Activated T-cell treated with anti-CD3 and anti-CD28 coated beads, Interleukin-2, amount 50 U/mL, for 1 hour (primary cell): Measurements from ENCODE around the gene RUNX2.
A peak's percentile ranks its signal among the peaks of the same experiment; 100 is the strongest.
"Not testable (repeated sequence)": the region's sequence is repeated elsewhere in the genome, so short reads cannot be mapped to it uniquely, and the experiment has no call there.

ENCODE experiments used
- DNase-seq: peaks from one replicate; pipeline ENCODE4 v3.0.0-alpha.2; 2020

Gene RUNX2

DNA sequence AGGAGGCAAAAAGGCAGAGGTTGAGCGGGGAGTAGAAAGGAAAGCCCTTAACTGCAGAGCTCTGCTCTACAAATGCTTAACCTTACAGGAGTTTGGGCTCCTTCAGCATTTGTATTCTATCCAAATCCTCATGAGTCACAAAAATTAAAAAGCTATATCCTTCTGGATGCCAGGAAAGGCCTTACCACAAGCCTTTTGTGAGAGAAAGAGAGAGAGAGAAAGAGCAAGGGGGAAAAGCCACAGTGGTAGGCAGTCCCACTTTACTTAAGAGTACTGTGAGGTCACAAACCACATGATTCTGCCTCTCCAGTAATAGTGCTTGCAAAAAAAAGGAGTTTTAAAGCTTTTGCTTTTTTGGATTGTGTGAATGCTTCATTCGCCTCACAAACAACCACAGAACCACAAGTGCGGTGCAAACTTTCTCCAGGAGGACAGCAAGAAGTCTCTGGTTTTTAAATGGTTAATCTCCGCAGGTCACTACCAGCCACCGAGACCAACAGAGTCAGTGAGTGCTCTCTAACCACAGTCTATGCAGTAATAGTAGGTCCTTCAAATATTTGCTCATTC lies at the start of gene RUNX2:
Gene RUNX2 (plus strand): TSS at position 375 of the 567 bp plus-strand sequence. CDS start 397 bp downstream, outside the sequence.
- no peak for DNase-seq

DNA sequence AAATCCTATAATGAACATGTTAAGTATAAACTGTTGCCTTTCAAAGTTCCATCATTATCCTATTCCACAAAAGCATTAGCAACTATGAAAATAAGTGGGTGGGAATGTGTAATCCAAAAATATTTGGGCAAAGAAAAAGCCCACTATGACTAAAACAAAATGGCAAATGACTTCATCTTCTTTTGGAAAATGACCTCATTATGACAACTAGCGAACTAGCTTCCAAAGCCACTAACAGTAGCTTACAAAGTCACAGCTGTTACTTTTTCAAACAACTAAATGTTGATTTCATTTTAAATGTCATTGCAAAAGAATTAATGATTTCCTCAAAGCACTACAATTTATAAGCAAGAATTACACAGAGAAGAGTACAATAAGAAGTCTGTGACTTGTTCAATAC lies 49.8 kb upstream of the RUNX2 start:
- DNase-seq = no peak

DNA sequence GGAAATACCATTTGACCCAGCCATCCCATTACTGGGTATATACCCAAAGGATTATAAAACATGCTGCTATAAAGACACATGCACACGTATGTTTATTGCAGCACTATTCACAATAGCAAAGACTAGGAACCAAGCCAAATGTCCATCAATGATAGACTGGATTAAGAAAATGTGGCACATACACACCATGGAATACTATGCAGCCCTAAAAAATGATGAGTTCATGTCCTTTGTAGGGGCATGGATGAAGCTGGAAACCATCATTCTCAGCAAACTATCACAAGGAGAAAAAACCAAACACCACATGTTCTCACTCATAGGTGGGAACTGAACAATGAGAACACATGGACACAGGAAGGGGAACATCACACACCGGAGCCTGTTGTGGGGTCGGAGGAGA lies 41.4 kb upstream of the RUNX2 start:
- not testable (repeated sequence) for DNase-seq

DNA sequence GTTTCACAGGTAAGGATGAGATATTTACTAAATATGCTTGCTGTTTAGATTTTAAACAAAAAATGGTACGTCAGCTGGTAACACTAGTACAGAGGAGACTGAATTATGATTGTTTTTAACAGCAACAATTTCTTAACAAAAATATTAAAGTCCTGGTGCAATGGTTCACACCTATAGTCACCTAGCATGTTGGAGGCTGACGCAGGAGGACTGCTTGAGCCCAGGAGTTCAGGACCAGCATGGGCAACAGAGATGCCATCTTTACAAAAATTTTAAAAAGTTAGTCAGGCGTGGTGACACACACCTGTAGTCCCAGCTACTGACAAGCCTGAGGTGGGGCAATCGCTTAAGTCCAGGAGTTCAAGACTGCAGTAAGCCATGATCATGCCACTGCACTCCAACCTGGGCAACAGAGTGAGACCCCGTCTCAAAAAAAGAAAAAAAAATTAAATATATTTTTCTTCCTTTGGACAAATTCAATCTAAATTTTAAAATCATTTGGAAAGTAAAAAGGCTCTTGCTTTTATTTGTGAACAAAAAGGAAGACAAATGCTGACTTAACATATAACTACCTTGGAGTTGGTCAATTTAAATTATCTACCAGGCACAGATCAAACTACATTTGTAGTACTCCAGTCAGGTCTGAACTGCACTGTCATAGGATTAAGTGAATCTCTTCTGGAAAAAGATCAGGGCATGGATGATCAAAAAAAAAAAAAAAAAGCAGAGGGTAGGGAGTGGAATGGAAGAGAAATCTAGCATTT lies 38.2 kb upstream of the RUNX2 start:
- no peak for DNase-seq

DNA sequence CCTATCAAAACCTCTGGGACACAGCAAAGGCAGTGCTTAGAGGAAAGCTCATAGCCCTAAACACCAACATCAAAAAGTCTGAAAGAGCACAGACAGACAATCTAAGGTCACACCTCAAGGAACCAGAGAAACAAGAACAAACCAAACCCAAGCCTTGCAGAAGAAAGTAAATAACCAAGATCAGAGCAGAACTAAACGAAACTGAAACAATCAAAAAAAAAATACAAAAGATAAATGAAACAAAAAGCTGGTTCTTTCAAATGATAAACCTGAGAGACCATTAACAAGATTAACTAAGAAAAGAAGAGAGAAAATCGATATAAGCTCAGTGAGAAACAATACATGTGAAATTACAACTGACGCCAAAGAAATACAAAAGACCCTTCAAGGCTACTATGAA lies 34.8 kb upstream of the RUNX2 start:
- DNase-seq = no peak

DNA sequence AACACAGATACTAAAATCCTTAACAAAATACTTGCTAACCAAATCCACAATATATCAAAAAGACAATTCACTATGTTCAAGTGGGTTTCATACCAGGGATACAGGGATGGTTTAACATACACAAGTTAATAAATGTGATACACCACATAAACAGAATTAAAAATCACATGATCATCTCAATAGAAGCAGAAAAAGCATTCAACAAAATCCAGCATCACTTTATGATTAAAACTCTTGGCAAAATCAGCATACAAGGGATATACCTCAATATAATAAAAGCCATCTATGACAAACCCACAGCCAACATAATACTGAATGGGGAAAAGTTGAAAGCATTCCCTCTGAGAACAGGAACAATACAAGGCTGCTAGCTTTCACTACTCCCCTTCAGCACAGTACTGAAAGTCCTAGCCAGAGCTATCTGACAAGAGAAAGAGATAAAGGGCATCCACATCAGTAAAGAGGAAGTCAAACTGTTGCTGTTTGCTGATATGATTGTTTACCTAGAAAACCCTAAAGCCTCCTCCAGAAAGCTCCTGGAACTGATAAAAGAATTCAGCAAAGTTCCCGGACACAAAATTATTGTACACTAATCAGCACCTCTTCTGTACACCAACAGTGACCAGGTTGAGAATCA lies 33.9 kb upstream of the RUNX2 start:
- DNase-seq = not testable (repeated sequence)

DNA sequence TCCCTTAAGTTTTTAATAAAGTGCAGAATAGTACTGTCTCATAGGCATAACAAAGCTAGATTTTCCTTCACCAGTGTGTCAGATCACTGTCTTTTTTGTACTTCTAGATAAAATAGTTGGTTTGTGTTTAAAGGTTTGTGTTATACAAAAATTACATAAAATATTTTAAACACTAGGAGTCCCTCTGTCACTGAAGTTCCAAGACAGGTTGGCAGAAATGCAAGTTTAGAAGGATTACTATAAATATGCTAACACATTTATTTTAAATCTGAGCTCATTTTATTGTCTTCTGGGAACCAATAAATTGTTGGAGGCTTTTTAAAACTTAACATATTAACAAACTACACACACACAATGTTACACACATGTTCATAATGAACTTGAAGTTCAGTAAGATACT lies 30.8 kb upstream of the RUNX2 start:
- no peak for DNase-seq

DNA sequence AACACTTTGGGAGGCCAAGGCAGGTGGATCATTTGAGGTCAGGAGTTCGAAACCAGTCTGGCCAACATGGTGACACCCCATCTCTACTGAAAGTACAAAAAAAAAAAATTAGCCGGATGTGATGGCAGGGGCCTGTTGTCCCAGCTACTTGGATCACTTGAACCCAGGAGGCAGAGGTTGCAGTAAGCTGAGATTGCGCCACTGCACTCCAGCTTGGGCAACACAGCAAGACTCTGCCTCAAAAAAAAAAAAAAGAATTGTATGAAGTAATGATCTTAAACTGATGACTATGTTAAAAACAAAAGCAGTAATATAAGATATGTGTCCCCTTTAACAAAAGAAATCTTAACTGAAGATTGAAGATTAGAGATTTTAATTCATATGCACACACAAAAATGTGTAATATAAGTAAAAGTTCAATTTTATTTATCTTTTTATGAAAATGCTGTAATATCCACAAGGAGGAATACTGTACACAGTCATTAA lies 29.0 kb upstream of the RUNX2 start:
- DNase-seq = no peak

DNA sequence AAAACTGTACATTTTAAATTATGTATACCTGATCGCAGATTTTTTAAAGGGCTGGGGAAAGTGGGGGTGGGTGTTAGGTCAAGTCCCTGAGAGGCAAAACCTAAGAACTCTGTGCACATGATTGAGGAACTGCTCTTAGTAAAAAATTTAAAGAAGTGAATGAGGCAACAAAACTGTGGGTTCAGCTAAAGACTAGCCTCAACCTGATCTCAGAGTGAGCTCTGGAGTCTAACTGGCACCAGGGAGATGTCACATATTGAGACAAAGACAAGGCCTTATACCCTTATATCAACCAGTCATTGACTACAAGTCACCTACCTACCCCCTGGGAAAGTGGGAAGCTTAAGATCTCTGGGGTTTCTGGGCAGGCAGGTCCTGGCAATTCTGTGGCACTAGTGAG lies 27.4 kb upstream of the RUNX2 start:
- DNase-seq = no peak

DNA sequence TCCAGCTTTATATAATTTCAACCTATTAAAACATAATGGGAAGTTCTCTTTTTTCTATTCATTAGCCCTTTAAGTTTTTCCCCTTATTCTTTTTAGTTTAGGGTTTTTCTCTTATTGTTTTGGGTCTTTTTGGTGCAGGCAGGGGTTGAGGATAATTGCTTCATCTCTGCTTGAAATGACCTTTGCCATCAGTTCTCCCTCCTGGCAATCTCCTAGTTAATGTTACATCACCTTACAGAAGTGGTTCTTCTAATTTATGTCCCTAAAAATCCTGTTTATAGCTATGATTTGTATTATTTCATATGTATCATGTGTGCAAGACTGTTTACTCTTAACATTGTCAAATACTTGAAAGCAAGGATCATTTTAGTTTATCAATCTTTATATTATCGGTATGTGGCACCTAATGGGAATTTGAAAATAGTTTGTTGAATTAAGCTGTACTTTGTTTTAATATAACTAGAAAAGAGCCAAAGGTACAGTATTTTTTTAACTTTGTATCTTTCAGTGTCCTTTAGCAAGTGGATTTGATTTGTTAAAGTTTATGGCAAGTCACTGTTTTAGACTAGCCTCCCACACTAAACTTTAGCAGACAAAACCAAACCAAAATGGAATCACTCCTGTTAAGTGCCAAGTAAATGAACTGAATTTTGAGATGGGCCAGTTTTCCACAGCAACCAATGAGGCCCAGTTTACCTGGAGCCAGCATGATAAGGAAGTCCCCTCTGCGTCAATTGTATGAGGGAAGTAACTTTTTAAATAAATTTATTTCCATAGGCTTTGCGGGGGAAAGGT lies 26.6 kb upstream of the RUNX2 start:
- no peak for DNase-seq

DNA sequence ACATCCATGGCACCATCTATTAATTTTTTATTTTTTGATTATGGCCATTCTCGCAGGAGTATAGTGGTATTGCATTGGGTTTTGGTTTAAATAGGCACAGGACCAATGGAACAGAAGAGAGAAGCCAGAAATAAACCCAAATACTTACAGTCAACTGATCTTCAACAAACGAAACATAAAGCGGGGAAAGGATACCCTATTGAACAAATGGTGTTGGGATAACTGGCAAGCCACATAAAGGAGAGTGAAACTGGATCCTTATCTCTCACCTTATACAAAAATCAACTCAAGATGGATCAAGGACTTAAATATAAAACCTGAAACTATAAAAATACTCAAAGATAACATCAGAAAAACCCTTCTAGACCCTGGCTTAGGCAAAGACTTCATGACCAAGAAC lies 25.3 kb upstream of the RUNX2 start:
- no peak for DNase-seq

DNA sequence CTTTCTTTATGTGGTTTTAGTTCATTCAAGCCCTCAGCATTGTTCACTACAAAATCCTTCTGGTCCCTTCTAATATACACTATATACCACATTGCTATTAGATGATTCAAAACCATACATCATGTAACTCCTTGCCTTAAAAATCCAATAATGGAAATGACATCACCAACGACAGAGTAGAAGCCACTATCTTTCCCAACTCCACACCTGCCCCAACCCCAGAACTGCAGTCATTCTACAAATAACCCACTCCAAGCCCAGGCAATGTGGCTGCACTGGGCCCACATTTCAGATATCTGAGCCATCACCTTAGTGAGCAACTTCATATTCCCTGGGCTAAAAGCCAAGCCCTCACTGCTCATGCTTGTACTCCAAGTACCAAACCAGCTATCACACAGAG lies 22.6 kb upstream of the RUNX2 start:
- no peak for DNase-seq

DNA sequence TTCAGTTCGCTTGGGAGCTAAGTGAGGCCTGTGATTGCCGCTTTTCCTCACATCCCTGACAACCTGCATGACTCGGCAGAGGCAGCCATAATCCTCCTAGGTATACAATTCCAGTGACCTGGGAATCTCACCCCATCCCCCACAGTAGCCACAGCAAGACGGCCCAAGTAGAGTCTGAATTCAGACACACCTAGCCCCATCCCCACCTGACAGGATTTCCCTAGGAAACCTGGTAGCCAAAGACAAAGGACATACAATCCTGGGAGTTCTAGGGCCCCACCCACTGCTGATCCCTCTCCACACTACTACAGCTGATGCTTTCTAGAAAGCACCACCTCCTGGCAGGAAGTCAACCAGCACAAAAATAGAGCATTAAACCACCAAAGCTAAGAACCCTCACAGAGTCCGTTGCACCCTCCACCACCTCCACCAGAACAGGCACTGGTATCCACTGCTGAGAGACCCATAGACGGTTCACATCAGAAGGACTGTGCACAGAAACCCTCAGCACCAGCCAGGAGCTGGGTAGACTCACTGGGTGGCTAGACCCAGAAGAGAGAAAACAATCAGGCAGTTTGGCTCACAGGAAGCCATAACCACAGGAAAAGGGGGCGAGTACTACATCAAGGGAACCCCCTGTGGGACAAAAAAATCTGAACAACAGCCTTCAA lies 17.9 kb upstream of the RUNX2 start:
- DNase-seq = peak; percentile 37

DNA sequence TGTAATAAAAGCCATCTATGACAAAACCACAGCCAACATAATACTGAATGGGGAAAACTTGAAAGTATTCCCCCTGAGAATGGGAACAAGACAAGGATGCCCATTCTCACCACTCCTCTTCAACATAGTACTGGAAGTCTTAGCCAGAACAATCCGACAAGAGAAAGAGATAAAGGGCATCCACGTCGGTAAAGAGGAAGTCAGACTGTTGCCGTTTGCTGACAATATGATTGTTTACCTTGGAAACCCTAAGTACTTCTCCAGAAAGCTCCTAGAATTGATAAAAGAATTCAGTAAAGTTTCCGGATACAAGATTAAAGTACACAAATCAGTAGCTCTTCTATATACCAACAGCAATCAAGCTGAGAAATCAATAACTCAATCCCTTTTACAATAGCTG lies 14.0 kb upstream of the RUNX2 start:
- DNase-seq = no peak

DNA sequence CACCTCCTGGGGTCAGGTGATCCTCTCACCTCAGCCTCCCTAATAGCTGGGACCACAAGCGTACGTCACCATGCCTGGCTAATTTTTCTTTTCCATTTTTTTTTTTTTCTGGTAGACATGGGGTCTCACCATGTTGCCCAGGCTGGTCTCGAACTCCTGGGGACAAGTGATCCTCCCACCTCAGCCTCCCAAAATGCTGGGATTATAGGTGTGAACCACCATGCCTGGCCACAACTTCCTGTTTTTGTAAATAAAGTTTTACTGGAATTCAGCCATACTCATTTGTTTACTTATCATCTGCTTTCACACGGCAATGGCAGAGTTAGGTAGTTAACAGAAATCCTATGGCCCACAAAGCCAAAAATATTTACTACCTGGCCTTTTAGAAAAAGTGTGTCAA lies 7.8 kb upstream of the RUNX2 start:
- DNase-seq = no peak

DNA sequence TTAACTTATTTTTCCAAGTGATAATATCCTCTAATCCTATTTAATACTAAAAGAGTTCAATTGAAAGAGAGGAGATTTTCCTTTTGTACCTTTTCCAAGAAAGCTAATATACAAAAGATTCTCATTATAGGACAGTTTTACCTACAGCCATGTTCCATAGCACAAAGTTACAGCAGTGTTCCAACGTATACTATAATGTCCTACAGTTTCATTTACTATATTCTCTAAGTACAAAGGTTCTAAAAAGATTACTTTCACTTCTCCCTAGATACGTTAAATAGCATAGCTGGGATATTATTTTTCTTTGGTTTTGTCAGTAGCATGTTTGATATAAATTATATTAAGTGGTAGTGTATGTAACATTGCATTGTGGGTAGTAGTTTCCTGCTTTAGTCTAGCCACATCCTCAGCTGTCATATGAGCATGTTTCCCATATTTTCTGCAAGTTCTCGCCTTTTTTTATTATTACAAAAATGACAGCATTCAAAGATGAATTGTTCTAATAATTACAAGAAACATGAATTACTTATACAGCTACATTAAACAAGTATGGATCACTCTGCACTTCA lies 4.4 kb upstream of the RUNX2 start:
- DNase-seq = no peak

DNA sequence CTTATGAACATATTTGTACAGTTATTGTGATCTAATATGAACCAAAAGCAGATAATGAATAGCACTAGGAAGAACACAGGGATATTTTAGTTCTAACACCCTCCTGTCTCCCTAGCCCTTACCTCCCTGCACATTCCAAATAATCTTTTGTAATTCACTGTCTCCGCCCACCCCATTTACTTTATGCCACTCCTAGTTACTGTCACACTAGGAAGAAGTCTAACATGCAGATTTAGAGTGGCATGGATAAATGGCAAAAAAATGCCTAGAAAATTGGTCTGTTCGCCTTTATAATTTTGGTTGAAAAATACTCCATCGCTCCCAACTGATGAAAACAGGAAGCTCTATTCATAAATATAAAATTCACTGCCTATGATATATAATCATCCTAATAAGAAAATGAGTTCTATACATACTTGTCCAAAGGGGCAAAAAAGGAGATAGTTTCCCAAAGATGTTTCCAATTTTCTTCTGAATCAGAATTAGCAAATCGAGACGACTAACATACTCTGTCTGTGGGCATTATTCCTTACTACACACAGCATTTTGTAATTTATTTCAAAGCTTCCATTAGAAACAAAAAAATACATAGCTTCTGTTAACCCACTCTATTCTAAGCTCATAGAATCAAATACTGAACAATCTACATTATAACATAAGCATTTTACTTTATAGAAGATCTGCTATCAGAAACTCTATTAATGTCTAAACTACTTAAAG lies 1.3 kb upstream of the RUNX2 start:
- no peak for DNase-seq

DNA sequence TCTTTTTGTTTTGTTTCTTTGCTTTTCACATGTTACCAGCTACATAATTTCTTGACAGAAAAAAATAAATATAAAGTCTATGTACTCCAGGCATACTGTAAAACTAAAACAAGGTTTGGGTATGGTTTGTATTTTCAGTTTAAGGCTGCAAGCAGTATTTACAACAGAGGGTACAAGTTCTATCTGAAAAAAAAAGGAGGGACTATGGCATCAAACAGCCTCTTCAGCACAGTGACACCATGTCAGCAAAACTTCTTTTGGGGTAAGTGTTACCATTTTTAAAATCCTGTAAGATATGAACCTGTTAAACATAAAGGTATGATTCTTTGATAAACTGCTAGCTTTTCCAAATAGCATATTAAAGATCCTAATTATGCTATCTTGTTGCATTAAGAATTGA lies 393 bp downstream of the RUNX2 start:
- no peak for DNase-seq

DNA sequence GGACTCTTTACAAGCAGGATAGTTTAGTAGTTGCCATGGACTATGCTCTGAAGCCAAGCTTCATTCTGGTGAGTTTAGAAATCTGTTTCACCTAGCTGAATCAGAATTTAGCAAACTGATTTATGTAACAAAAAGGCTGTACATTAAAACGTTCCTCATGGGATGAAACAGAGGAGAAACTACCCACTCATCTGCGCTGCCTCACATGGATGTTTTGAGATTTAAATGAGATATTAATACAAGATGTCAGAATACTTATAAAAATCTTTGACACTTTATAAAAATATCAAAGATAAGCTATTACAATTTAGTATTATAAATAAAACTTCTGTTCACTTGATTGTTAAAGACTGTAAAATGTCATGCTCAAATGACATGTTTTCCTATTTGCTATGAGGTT lies 16.8 kb downstream of the RUNX2 start:
- no peak for DNase-seq

DNA sequence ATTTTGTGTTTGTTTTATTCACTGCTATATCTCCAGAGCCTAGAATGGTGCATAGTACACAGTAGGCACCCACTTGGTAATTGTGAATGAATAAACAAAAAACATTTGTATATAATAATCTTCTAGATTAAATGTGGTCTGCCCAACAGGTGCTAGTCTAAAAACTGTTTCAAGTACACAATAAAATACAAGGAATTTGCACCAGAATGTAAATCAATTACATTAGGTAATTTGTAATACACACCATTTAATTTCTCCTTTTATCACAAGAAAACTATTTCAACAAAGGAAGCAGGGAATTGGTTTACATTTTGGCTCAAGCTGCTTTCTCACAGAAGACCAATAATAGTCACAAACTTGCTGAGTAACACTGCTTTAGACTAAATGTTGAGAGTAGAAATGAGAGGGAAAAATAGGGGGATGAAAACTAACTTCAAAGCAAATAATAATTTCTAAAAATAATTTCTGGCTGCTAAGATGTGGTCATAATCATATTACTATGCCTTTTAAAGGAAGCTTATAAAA lies 22.1 kb downstream of the RUNX2 start:
- no peak for DNase-seq

DNA sequence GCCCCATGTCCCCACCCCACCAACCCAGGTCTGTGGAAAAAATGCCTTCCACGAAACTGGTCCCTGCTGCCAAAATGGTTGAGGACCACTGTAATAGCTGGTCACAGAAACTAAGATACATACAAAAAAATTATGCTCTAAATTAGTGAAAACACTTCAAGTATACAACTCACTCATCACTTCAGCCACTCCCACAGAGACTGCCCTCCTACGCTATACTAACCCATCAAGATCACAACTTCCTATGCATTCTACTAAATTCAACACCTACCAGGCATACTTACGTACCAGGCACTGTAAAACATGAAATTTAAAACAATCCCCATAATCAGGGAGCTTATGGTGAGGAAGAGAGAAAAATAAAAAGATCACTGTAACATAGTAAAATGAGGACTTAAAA lies 22.9 kb downstream of the RUNX2 start:
- no peak for DNase-seq

DNA sequence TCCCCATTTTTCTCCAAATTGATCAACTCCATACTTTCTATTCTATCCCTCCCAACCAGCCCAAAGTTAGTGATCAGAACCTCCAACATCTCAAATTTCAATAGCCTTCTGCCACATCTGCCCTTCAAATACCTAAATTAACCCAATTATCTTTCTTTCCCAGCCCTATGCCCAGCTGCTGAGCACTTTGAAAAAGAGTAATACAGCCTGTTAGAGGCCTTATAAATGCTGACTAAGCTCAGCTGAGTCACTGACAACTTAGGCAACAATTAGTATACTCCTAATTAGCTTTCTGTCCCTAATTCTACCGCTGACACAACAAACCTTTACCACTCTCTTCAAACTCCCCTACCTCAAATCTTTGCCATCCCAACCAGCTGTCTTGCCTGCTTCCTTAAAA lies 23.5 kb downstream of the RUNX2 start:
- no peak for DNase-seq
